Mucosa of gallbladder (tissue), 1 donor: ENCODE results near the gene NRG3. TPM values are rescaled to one million over a fixed set of nuclear protein-coding genes. Genes with fewer than 3 reads are reported as not detected.

Experiments used
- DNase-seq: peaks from one replicate; pipeline ENCODE4 v3.0.0-alpha.2; 2020; ENCODE audit warnings: low spot score
- total RNA-seq: library from RNA; stranded (reverse); gene quantifications from one replicate; pipeline ENCODE4 v1.2.1, GENCODE V29; 2021
- donor health status: DM: no; HTN: no; CAD: no.

Gene NRG3
- total RNA-seq, 1 donor from 2014 or later: 14.6 TPM

GRCh38 chr10:82212753-82213152, 337.8 kb downstream of the NRG3 start:
- DNase-seq: no peak

- DNase-seq: no peak
Observed at GRCh38 chr10:82213784-82214183, 338.8 kb downstream of the NRG3 start.

GRCh38 chr10:82221056-82221455, 346.1 kb downstream of the NRG3 start:
- no peak for DNase-seq

GRCh38 chr10:82221601-82222149, 346.7 kb downstream of the NRG3 start:
- DNase-seq: no peak

- DNase-seq: no peak
Observed at GRCh38 chr10:82228701-82229100, 353.7 kb downstream of the NRG3 start.

GRCh38 chr10:82234173-82234572, 359.2 kb downstream of the NRG3 start:
- DNase-seq: no peak

- DNase-seq: no peak
Observed at GRCh38 chr10:82236084-82236731, 361.2 kb downstream of the NRG3 start.

GRCh38 chr10:82238291-82238690, 363.3 kb downstream of the NRG3 start:
- DNase-seq: no peak

- DNase-seq: no peak
Observed at GRCh38 chr10:82240408-82240807, 365.4 kb downstream of the NRG3 start.

- DNase-seq: no peak
Observed at GRCh38 chr10:82242778-82243177, 367.8 kb downstream of the NRG3 start.

GRCh38 chr10:82245157-82245556, 370.2 kb downstream of the NRG3 start:
- DNase-seq: no peak

GRCh38 chr10:82245906-82246560, 371.0 kb downstream of the NRG3 start:
- no peak for DNase-seq

- no peak for DNase-seq
Observed at GRCh38 chr10:82249141-82249540, 374.1 kb downstream of the NRG3 start.

- no peak for DNase-seq
Observed at GRCh38 chr10:82251222-82251906, 376.4 kb downstream of the NRG3 start.

GRCh38 chr10:82252081-82252480, 377.1 kb downstream of the NRG3 start:
- DNase-seq: no peak

- DNase-seq: no peak
Observed at GRCh38 chr10:82254237-82254636, 379.2 kb downstream of the NRG3 start.

GRCh38 chr10:82256275-82256674, 381.3 kb downstream of the NRG3 start:
- no peak for DNase-seq

- no peak for DNase-seq
Observed at GRCh38 chr10:82266438-82266837, 391.4 kb downstream of the NRG3 start.

GRCh38 chr10:82267014-82267413, 392.0 kb downstream of the NRG3 start:
- no peak for DNase-seq

- DNase-seq: no peak
Observed at GRCh38 chr10:82267465-82267864, 392.5 kb downstream of the NRG3 start.

GRCh38 chr10:82267960-82268359, 393.0 kb downstream of the NRG3 start:
- no peak for DNase-seq

- no peak for DNase-seq
Observed at GRCh38 chr10:82277591-82277990, 402.6 kb downstream of the NRG3 start.
